ENCODE results near the gene CDK15.

GRCh38 chr2:201773990-201774389, 32.3 kb upstream of the CDK15 start:
- no peak for TF ChIP-seq POLR2AphosphoS5 (IDR thresholded peaks at IDR 0.05)
- no peak for TF ChIP-seq CTCF (IDR thresholded peaks at IDR 0.05)
